Ovary (tissue), 9 donors: ENCODE measurements around the gene DST. TPM values are rescaled to one million over a fixed set of nuclear protein-coding genes. Genes with fewer than 3 reads are reported as not detected.

Source experiments
- DNase-seq, 5 donors: peaks; one replicate each; pipeline ENCODE4 v3.0.0-alpha.2; 2019 to 2020
- H3K27ac ChIP-seq, 2 donors: fragments of 200-600 bp; one replicate each; pipeline versions ENCODE4 v1.5.1 to v1.8.0; 2019 to 2022
- H3K27me3 ChIP-seq: fragments of 200-600 bp; one replicate; pipeline ENCODE4 v1.8.0; 2022
- H3K36me3 ChIP-seq: fragments of 200-600 bp; sonication (generic); one replicate; pipeline ENCODE4 v1.5.1; 2019
- H3K4me1 ChIP-seq: one replicate; pipeline ENCODE4 v1.8.1; 2013; ENCODE audit warnings: mild to moderate bottlenecking, moderate library complexity; ENCODE audit not compliant: insufficient read depth
- H3K4me3 ChIP-seq: fragments of 200-600 bp; sonication (generic); one replicate; pipeline ENCODE4 v1.5.1; 2017
- H3K9me3 ChIP-seq, 2 donors: fragments of 200-600 bp in 1 of 2; sonication (generic) in 1 of 2; one replicate each; pipeline versions ENCODE4 v1.5.1 to v1.8.1; 2013 to 2019; ENCODE audit warnings: mild to moderate bottlenecking in 1 of 2, moderate library complexity in 1 of 2
- CTCF ChIP-seq, 3 donors: fragments of 450-650 bp in 2 of 3; fragments of 200-600 bp in 1 of 3; IDR thresholded peaks; one replicate each; pipeline versions ENCODE4 v1.5.1 to v1.8.0; 2016 to 2022; ENCODE audit warnings: antibody characterized with exemption in 3 of 3, mild to moderate bottlenecking in 1 of 3
- EP300 ChIP-seq: sonication (generic); formaldehyde crosslinking; IDR thresholded peaks from one replicate; pipeline ENCODE4 v1.6.1; 2017; ENCODE audit warnings: antibody characterized with exemption
- POLR2A ChIP-seq: fragments of 450-650 bp; IDR thresholded peaks from one replicate; pipeline ENCODE4 v1.6.1; 2017; ENCODE audit warnings: antibody characterized with exemption, mild to moderate bottlenecking, moderate library complexity
- WGBS, 3 donors: extraction: QIAGEN DNeasy Blood & Tissue Kit in 1 of 3; methylation state at CpG; one replicate each; pipeline versions ENCODE4 v1.1.5 to v1.1.7; 2013 to 2017; 5-methylcytosine and 5-hydroxymethylcytosine counted together
- intact Hi-C, 4 donors: fragments of 100-400 bp; cut with DNase I; formaldehyde crosslinking; loops; one replicate each; pipeline versions ENCODE4 v1.11.0 to v1.15.1; 2022 to 2023
- polyA plus RNA-seq, 2 donors: library from polyadenylated mRNA; stranded (reverse); fragments of 200-250 nt in 1 of 2; fragments of 350-450 nt in 1 of 2; fragmentation: Illumina TruSeq in 1 of 2; extraction: RNeasy Lipid Tissue Mini Kit (QIAGEN cat#74804) in 1 of 2; gene quantifications; one replicate each; pipeline ENCODE4 v1.2.3, GENCODE V29; 2013 to 2014
- total RNA-seq, 7 donors: library from RNA; depleted of rRNA in 2 of 7; stranded (reverse); fragments of >200 nt in 2 of 7; fragmentation: NEBNext Ultra II Directional in 3 of 7; extraction: Animal tissue kit (Norgen Biotek cat#: 25700) in 3 of 7; gene quantifications; one replicate each; pipeline versions ENCODE4 v1.1.0 to v1.2.4, GENCODE V29; 2016 to 2023
- donor health status: DM: no; HTN: no; CAD: no; lungs with moderate emphysema.
- donor health status: DM: no; HTN: no; CAD: no.
- donor health status: Bipolar disorder and iron deficiency.
- donor health status: DM: yes; HTN: yes; CAD: no.
- donor health status: DM: no; HTN: no; CAD: no.
- donor health status: DM: yes; HTN: yes; CAD: no.

Gene DST
- total and polyA plus RNA-seq, 9 donors: 124 to 290 (median 174) TPM

- peak in 1 of 5 donors; percentile 30 for DNase-seq
- no peaks in the 10 kb centered on the region for H3K4me1 ChIP-seq
- no peaks in the 10 kb centered on the region for H3K36me3 ChIP-seq
- no peaks in the 10 kb centered on the region for H3K9me3 ChIP-seq
- WGBS, 3 donors: 81 to 89% (median 88%) methylated on average over 4 of the region's 4 CpGs
- TF ChIP-seq EP300 (no peak), CTCF (IDR thresholded peaks at IDR 0.05) (no peak), POLR2A (no peak)
- H3K4me3 ChIP-seq: no peak overlapping the region
- H3K27me3 ChIP-seq: no peaks in the 10 kb centered on the region
- no peak overlapping the region for H3K27ac ChIP-seq
- intact Hi-C loops: no loop called here
Measured at GRCh38 chr6:56491606-56492328, 150.9 kb downstream of the DST start.

- DNase-seq: no peak
- intact Hi-C loops: no loop called here
- no peak overlapping the region for H3K27ac ChIP-seq
- no peak for TF ChIP-seq CTCF (IDR thresholded peaks at IDR 0.05)
- no peak for TF ChIP-seq EP300
- TF ChIP-seq POLR2A: no peak
- no peaks in the 10 kb centered on the region for H3K9me3 ChIP-seq
- H3K4me3 ChIP-seq: no peak overlapping the region
- 80 to 97% (median 94%) methylated on average over 2 of the region's 2 CpGs for WGBS, 3 donors
- H3K4me1 ChIP-seq: no peaks in the 10 kb centered on the region
- H3K27me3 ChIP-seq: no peaks in the 10 kb centered on the region
- H3K36me3 ChIP-seq: no peaks in the 10 kb centered on the region
Measured at GRCh38 chr6:56490993-56491392, 151.7 kb downstream of the DST start.

GRCh38 chr6:56489559-56489958 lies 153.1 kb downstream of the DST start:
- Histone ChIP-seq H3K27ac (no peak overlapping the region), H3K4me3 (no peak overlapping the region), H3K27me3 (no peaks in the 10 kb centered on the region), H3K36me3 (no peaks in the 10 kb centered on the region), H3K9me3 (no peaks in the 10 kb centered on the region), H3K4me1 (no peaks in the 10 kb centered on the region)
- no peak for DNase-seq
- intact Hi-C loops: no loop called here
- TF ChIP-seq CTCF (IDR thresholded peaks at IDR 0.05): no peak
- no peak for TF ChIP-seq POLR2A
- TF ChIP-seq EP300: no peak

DNA sequence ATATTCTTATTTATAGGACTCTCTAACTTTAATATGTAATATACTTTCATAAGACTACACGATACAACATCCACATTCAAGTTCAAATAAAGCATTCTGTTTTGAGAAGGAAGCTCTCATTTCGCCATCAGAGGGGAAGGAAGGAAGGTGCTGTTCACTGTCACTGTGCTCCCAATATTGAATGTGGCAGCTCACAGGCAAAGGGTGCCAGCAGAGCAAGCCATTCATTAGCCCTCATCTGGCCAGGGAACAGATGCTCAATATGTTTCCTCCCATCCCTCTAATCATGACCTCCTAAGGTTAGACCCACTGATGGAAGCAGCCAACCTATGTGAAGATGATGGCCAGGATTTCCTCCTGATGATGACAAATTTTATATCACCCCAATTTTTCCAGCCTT lies 154.4 kb downstream of the DST start:
- TF ChIP-seq CTCF (IDR thresholded peaks at IDR 0.05) (no peak), EP300 (no peak), POLR2A (no peak)
- DNase-seq: no peak
- Histone ChIP-seq H3K9me3 (no peaks in the 10 kb centered on the region), H3K27ac (no peak overlapping the region), H3K36me3 (no peaks in the 10 kb centered on the region), H3K4me1 (no peaks in the 10 kb centered on the region), H3K4me3 (no peak overlapping the region), H3K27me3 (no peaks in the 10 kb centered on the region)
- intact Hi-C loops: no loop called here
- WGBS, 3 donors: 91 to 93% (median 92%) methylated on average over 2 of the region's 2 CpGs
